Astrocyte of the cerebellum (primary cell): ENCODE data around the gene LIMA1.

Experiments
- DNase-seq: peaks from one replicate; pipeline ENCODE4 v3.0.0-alpha.2; 2011; ENCODE audit warnings: low read depth
- H3K4me3 ChIP-seq: 2 replicates; pipeline ENCODE4 v1.5.1; 2011; ENCODE audit warnings: mild to moderate bottlenecking, low read depth, low read length, moderate library complexity
- CTCF ChIP-seq: IDR thresholded peaks from 2 replicates; pipeline ENCODE4 v1.5.1; 2012; ENCODE audit warnings: low read length, low read depth, moderate library complexity, mild to moderate bottlenecking; ENCODE audit errors: missing control alignments
- in situ Hi-C: cut with HindIII; loops from 2 replicates; pipeline ENCODE4 v1.10.0; 2017; ENCODE audit warnings: low sequenced_read_pairs

The LIMA1 gene

GRCh38 chr12:50174971-50175715, 108.2 kb downstream of the LIMA1 start:
- DNase-seq, result peak; percentile 87
- in situ Hi-C loops, result no loop called here

DNA sequence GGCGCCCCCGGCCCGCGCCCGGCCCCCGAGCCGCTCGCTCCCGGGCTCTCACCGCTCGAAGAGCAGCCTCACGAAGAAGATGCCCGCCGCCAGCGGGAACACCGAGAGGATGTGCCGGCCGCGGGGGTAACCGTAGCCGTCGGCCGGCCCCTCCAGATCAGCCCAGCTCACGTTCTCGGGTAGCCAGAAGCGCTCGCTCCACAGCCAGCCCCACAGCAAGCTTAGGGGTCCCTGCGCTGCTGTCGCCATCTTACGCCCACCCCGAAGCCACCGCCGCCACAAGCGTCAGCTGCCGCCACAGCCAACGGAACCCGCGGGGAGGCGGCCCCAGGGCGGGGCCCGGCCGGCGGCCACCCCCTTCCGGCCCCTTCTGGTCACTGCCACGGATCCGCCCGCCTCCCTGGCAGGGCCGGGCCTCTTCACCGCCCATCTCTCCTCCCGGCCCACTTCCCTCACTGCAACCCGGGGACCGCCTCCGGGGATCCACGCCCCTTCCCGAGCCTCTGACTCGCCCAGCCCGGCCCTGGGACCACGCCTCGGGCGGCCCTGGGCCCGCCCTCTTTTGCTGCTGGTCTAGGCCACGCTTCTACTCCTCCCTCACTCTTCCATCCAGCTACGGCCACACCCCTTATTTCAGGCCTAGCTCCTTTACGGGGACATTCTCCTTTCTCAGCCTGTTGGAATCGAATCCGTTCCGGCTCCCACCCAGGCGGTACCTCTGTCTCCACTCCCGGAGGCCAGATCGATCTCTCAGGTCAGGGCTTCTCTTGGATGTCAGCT, 116.1 kb downstream of the LIMA1 start, which contains the start of gene CERS5:
Gene CERS5 (minus strand): TSS at position 321 of the 780 bp plus-strand sequence. CDS start 72 bp downstream, at position 249.
- DNase-seq, result peak; percentile 96
- in situ Hi-C loops, result no loop called here
- no peak for TF ChIP-seq CTCF
- peak within 1 kb of the TSS; percentile 89 for H3K4me3 ChIP-seq

More at GRCh38 chr12:50174971-50175715, 108.2 kb downstream of the LIMA1 start:
- H3K4me3 ChIP-seq, result no peak overlapping the region
- TF ChIP-seq CTCF, result peak; percentile 42

DNA sequence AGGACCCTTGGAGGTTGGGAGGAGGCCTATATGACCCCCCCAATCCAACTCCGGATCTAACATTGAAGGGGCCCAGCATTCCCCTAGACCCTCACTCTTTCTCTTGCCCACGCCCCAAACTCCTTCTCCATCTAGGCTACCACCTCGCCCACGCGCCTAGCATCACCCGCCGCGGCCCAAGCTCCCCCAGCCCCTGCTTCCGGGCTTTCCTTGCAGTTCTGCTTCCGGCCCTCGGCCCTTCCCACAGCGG, 116.6 kb downstream of the LIMA1 start:
- H3K4me3 ChIP-seq, result peak overlapping the region; percentile 89
- no peak for DNase-seq
- in situ Hi-C loops, result no loop called here
- no peak for TF ChIP-seq CTCF

DNA sequence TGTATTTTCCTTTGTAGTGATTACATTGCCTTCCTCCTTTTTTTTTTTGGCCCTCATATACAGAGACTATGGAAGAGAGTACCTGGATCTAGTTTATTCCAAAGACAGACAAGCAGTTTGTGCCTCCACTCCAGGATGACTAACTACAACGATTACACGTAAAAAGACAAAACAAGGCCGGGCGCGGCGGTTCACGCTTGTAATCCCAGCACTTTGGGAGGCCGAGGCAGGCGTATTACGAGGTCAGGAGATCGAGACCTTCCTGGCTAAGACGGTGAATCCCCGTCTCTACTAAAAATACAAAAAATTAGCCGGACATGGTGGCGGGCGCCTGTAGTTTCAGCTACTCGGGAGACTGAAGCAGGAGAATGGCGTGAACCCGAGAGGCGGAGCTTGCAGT, 118.4 kb downstream of the LIMA1 start:
- DNase-seq, result no peak
- in situ Hi-C loops, result no loop called here
- H3K4me3 ChIP-seq, result no peak overlapping the region
- TF ChIP-seq CTCF, result no peak

DNA sequence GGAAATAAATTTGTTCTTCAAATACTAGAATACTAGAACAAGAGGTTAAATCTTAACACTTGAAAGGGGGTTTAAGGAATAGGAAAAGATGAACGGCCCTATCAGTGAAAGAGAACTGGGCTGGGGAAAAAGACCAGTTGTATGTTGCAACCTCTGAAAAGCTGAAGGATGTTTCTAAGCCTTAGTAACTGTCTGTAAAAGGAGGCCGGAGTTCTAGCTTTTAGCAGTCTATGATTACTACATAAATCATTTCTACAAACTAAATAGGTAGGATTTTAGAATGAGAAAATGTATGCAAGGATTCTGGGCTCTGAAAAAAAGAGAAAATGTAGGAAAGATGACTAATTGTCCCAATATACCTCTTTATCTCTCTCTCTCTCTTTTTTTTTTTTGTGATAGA, 121.1 kb downstream of the LIMA1 start:
- in situ Hi-C loops, result no loop called here
- DNase-seq, result no peak
- no peak for TF ChIP-seq CTCF
- no peak overlapping the region for H3K4me3 ChIP-seq

- no peak overlapping the region for H3K4me3 ChIP-seq
- no peak for DNase-seq
- in situ Hi-C loops, result no loop called here
Observed at GRCh38 chr12:50160643-50161042, 122.7 kb downstream of the LIMA1 start.

More at GRCh38 chr12:50160643-50161042, 122.7 kb downstream of the LIMA1 start:
- no peak for TF ChIP-seq CTCF
